Measurements from ENCODE around the gene BCAR3.

BCAR3 gene

GRCh38 chr1:93531193-93531592 lies 150.4 kb downstream of the BCAR3 start:
- ChIA-PET CTCF (no interaction called here), POLR2A (no interaction called here)
- Histone ChIP-seq H3K27ac (ENCODE audit: extremely low read depth, low read depth, low read length) (peak overlapping the region; percentile 11; the same call in 1 of the 2 replicates), H3K9me3 (ENCODE audit: control insufficient read depth, insufficient read depth, low read depth, low read length) (no peaks in the 10 kb centered on the region), H3K4me1 (ENCODE audit: control insufficient read depth, insufficient read depth, low read length) (peaks cover 2% of the 10 kb centered on the region; the same call in 1 of the 2 replicates), H3K4me3 (ENCODE audit: low read depth, low read length) (no peak overlapping the region), H3K36me3 (ENCODE audit: control insufficient read depth in 2 of 2, insufficient read depth in 1 of 2, low read length in 2 of 2) (peaks cover 0 to 5% of the 10 kb centered on the region in 2 experiments)
- TF ChIP-seq, protein P1, sequence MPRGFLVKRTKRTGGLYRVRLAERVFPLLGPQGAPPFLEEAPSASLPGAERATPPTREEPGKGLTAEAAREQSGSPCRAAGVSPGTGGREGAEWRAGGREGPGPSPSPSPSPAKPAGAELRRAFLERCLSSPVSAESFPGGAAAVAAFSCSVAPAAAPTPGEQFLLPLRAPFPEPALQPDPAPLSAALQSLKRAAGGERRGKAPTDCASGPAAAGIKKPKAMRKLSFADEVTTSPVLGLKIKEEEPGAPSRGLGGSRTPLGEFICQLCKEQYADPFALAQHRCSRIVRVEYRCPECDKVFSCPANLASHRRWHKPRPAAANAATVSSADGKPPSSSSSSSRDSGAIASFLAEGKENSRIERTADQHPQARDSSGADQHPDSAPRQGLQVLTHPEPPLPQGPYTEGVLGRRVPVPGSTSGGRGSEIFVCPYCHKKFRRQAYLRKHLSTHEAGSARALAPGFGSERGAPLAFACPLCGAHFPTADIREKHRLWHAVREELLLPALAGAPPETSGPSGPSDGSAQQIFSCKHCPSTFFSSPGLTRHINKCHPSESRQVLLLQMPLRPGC (tag by site-specific recombination; IDR thresholded peaks at IDR 0.05): no peak
- TF ChIP-seq, protein P2, sequence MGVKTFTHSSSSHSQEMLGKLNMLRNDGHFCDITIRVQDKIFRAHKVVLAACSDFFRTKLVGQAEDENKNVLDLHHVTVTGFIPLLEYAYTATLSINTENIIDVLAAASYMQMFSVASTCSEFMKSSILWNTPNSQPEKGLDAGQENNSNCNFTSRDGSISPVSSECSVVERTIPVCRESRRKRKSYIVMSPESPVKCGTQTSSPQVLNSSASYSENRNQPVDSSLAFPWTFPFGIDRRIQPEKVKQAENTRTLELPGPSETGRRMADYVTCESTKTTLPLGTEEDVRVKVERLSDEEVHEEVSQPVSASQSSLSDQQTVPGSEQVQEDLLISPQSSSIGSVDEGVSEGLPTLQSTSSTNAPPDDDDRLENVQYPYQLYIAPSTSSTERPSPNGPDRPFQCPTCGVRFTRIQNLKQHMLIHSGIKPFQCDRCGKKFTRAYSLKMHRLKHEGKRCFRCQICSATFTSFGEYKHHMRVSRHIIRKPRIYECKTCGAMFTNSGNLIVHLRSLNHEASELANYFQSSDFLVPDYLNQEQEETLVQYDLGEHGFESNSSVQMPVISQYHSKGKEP (tag by site-specific recombination; IDR thresholded peaks at IDR 0.05): peak; percentile 68; the same call in 1 of the 2 replicates
- TF ChIP-seq MZF1 (tag by site-specific recombination; IDR thresholded peaks at IDR 0.05; ENCODE audit: borderline replicate concordance) (peak; percentile 87), BCL11A (tag by site-specific recombination; IDR thresholded peaks at IDR 0.05; ENCODE audit: low read depth) (peak; percentile 68; the same call in 1 of the 2 replicates), ZNF37A (tag by site-specific recombination; IDR thresholded peaks at IDR 0.05) (no peak), OSR2 (tag by site-specific recombination; IDR thresholded peaks at IDR 0.05) (peak; percentile 70), KLF10 (tag by site-specific recombination; IDR thresholded peaks at IDR 0.05) (peak; percentile 39; the same call in 1 of the 2 replicates), ZNF280D (tag by site-specific recombination; IDR thresholded peaks at IDR 0.05) (no peak), ZNF501 (tag by site-specific recombination; IDR thresholded peaks at IDR 0.05) (0 out of 2 replicates have a peak, but pooled peaks have one; percentile 13), ZNF596 (tag by site-specific recombination; IDR thresholded peaks at IDR 0.05) (0 out of 2 replicates have a peak, but pooled peaks have one; percentile 20), ZBTB48 (tag by site-specific recombination; IDR thresholded peaks at IDR 0.05) (no peak), ZSCAN30 (tag by site-specific recombination; IDR thresholded peaks at IDR 0.05) (0 out of 2 replicates have a peak, but pooled peaks have one; percentile 49), PRDM10 (tag by site-specific recombination; IDR thresholded peaks at IDR 0.05) (no peak), ZXDB (tag by site-specific recombination; IDR thresholded peaks at IDR 0.05) (peak; percentile 60; the same call in 1 of the 2 replicates), ZNF843 (tag by site-specific recombination; IDR thresholded peaks at IDR 0.05) (peak; percentile 82), ZNF510 (tag by site-specific recombination; IDR thresholded peaks at IDR 0.05; ENCODE audit: insufficient replicate concordance) (peak; percentile 36), FEZF1 (tag by site-specific recombination; IDR thresholded peaks at IDR 0.05) (peak; percentile 83), BCL6B (tag by site-specific recombination; IDR thresholded peaks at IDR 0.05) (peak; percentile 68)
- TF ChIP-seq, protein P3, sequence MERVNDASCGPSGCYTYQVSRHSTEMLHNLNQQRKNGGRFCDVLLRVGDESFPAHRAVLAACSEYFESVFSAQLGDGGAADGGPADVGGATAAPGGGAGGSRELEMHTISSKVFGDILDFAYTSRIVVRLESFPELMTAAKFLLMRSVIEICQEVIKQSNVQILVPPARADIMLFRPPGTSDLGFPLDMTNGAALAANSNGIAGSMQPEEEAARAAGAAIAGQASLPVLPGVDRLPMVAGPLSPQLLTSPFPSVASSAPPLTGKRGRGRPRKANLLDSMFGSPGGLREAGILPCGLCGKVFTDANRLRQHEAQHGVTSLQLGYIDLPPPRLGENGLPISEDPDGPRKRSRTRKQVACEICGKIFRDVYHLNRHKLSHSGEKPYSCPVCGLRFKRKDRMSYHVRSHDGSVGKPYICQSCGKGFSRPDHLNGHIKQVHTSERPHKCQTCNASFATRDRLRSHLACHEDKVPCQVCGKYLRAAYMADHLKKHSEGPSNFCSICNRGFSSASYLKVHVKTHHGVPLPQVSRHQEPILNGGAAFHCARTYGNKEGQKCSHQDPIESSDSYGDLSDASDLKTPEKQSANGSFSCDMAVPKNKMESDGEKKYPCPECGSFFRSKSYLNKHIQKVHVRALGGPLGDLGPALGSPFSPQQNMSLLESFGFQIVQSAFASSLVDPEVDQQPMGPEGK (tag by site-specific recombination; IDR thresholded peaks at IDR 0.05): no peak
- TF ChIP-seq, protein P4, sequence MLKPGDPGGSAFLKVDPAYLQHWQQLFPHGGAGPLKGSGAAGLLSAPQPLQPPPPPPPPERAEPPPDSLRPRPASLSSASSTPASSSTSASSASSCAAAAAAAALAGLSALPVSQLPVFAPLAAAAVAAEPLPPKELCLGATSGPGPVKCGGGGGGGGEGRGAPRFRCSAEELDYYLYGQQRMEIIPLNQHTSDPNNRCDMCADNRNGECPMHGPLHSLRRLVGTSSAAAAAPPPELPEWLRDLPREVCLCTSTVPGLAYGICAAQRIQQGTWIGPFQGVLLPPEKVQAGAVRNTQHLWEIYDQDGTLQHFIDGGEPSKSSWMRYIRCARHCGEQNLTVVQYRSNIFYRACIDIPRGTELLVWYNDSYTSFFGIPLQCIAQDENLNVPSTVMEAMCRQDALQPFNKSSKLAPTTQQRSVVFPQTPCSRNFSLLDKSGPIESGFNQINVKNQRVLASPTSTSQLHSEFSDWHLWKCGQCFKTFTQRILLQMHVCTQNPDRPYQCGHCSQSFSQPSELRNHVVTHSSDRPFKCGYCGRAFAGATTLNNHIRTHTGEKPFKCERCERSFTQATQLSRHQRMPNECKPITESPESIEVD (tag by site-specific recombination; IDR thresholded peaks at IDR 0.05): peak; percentile 97
- TF ChIP-seq, protein P5, sequence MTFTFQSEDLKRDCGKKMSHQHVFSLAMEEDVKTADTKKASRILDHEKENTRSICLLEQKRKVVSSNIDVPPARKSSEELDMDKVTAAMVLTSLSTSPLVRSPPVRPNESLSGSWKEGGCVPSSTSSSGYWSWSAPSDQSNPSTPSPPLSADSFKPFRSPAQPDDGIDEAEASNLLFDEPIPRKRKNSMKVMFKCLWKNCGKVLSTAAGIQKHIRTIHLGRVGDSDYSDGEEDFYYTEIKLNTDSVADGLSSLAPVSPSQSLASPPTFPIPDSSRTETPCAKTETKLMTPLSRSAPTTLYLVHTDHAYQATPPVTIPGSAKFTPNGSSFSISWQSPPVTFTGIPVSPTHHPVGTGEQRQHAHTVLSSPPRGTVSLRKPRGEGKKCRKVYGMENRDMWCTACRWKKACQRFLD (tag by site-specific recombination; IDR thresholded peaks at IDR 0.05): no peak
